Breast epithelium (tissue), 3 donors: Measurements from ENCODE around the gene FPGS.
"Not testable (repeated sequence)": the region's sequence is repeated elsewhere in the genome, so short reads cannot be mapped to it uniquely, and the experiment has no call there.

Experiments
- CTCF ChIP-seq, 3 donors: fragments of 450-650 bp; IDR thresholded peaks; one replicate each; pipeline ENCODE4 v1.5.1; 2016 to 2017; ENCODE audit warnings: antibody characterized with exemption in 3 of 3, mild to moderate bottlenecking in 3 of 3, moderate library complexity in 3 of 3
- POLR2A ChIP-seq: fragments of 450-650 bp; IDR thresholded peaks from one replicate; pipeline ENCODE4 v1.6.1; 2016; ENCODE audit warnings: antibody characterized with exemption, mild to moderate bottlenecking, moderate library complexity
- POLR2AphosphoS5 ChIP-seq, 3 donors: sonication (generic); formaldehyde crosslinking; IDR thresholded peaks; one replicate each; pipeline ENCODE4 v1.6.1; 2017; ENCODE audit warnings: antibody characterized with exemption in 3 of 3

- TF ChIP-seq CTCF (IDR thresholded peaks at IDR 0.05); POLR2A; POLR2AphosphoS5 (IDR thresholded peaks at IDR 0.05): not testable (repeated sequence)
These were observed 45.9 kb upstream of the FPGS start for GRCh38 chr9:127756776-127757175.
